Measurements from ENCODE around the gene PRSS12.

DNA sequence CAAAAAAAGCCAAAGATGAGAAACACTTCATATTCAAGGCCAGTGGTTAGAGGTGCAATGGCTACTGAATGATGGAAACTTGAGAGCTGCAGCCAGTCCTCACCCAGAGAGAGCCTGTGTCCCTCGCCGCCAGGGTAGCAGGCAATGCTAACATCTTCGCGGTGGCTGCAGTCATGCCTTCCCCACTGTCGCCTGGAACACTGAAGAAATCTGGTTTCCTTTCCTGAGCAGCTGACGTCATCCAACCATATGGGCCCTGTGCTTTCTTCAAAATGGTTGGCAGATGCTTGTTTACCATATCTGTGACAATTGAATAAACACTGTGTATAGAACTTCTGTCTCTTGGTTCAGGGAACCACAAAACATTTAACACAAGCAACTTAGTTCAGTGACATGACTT lies 39.7 kb downstream of the PRSS12 start:
- TF ChIP-seq POLR2AphosphoS5 (IDR thresholded peaks at IDR 0.05; ENCODE audit: low read depth, low read length): no peak
- TF ChIP-seq, protein P1, sequence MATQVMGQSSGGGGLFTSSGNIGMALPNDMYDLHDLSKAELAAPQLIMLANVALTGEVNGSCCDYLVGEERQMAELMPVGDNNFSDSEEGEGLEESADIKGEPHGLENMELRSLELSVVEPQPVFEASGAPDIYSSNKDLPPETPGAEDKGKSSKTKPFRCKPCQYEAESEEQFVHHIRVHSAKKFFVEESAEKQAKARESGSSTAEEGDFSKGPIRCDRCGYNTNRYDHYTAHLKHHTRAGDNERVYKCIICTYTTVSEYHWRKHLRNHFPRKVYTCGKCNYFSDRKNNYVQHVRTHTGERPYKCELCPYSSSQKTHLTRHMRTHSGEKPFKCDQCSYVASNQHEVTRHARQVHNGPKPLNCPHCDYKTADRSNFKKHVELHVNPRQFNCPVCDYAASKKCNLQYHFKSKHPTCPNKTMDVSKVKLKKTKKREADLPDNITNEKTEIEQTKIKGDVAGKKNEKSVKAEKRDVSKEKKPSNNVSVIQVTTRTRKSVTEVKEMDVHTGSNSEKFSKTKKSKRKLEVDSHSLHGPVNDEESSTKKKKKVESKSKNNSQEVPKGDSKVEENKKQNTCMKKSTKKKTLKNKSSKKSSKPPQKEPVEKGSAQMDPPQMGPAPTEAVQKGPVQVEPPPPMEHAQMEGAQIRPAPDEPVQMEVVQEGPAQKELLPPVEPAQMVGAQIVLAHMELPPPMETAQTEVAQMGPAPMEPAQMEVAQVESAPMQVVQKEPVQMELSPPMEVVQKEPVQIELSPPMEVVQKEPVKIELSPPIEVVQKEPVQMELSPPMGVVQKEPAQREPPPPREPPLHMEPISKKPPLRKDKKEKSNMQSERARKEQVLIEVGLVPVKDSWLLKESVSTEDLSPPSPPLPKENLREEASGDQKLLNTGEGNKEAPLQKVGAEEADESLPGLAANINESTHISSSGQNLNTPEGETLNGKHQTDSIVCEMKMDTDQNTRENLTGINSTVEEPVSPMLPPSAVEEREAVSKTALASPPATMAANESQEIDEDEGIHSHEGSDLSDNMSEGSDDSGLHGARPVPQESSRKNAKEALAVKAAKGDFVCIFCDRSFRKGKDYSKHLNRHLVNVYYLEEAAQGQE (IDR thresholded peaks at IDR 0.05; ENCODE audit: insufficient read depth in 1 of 2, low read depth in 2 of 2, low read length in 2 of 2): no peak
- TF ChIP-seq SIN3A (IDR thresholded peaks at IDR 0.05; ENCODE audit: borderline replicate concordance, insufficient read depth, low read length): no peak
- no peak for TF ChIP-seq TAF1 (IDR thresholded peaks at IDR 0.05; ENCODE audit: borderline replicate concordance, insufficient read depth, low read length)
